Keratinocyte (primary cell): ENCODE results near the gene TRAF5. TPM values are rescaled to one million over a fixed set of nuclear protein-coding genes. Genes with fewer than 3 reads are reported as not detected.

Experiments
- DNase-seq: peaks from one replicate; pipeline ENCODE4 v3.0.0-alpha.2; 2011; ENCODE audit warnings: low read depth, missing footprints, low spot score
- FAIRE-seq: peaks from 2 replicates; lab custom pipeline; 2011; peaks lifted over from hg19 to GRCh38; lab: Jason Lieb, UNC
- H2AFZ ChIP-seq: 2 replicates; pipeline ENCODE4 v1.6.0; 2012; ENCODE audit warnings: low read length, control low read depth, inconsistent platforms; ENCODE audit not compliant: control insufficient read depth
- H3K27ac ChIP-seq: 2 replicates; pipeline ENCODE4 v1.5.1; 2011; ENCODE audit warnings: low read length; ENCODE audit not compliant: control insufficient read depth, insufficient read depth
- H3K27me3 ChIP-seq: 3 replicates; pipeline ENCODE4 v1.6.0; 2011; ENCODE audit warnings: low read length; ENCODE audit not compliant: control insufficient read depth, insufficient read depth; ENCODE audit errors: extremely low read depth
- H3K36me3 ChIP-seq, 2 experiments: 2 replicates in 1 of 2; 3 replicates in 1 of 2; pipeline ENCODE4 v1.5.1; 2011; ENCODE audit warnings: low read length in 2 of 2, mild to moderate bottlenecking in 1 of 2; ENCODE audit not compliant: control insufficient read depth in 2 of 2, insufficient read depth in 2 of 2; ENCODE audit errors: extremely low read depth in 1 of 2
- H3K4me1 ChIP-seq: 3 replicates; pipeline ENCODE4 v1.5.1; 2011; ENCODE audit warnings: low read length; ENCODE audit not compliant: control insufficient read depth, insufficient read depth; ENCODE audit errors: extremely low read depth
- H3K4me2 ChIP-seq: 3 replicates; pipeline ENCODE4 v1.6.0; 2011; ENCODE audit warnings: low read depth, low read length; ENCODE audit not compliant: control insufficient read depth, insufficient read depth; ENCODE audit errors: extremely low read depth
- H3K4me3 ChIP-seq, 3 experiments: fragments of 200-600 bp in 1 of 3; sonication (generic) in 1 of 3; 2 replicates in 2 of 3; 3 replicates in 1 of 3; pipeline ENCODE4 v1.5.1; 2011 to 2016; ENCODE audit warnings: low read length in 3 of 3, mild to moderate bottlenecking in 3 of 3, control low read depth in 2 of 3, inconsistent platforms in 1 of 3, low read depth in 1 of 3, mixed read lengths in 1 of 3, mixed run types in 1 of 3, moderate library complexity in 1 of 3; ENCODE audit not compliant: control insufficient read depth in 2 of 3, insufficient read depth in 2 of 3; ENCODE audit errors: extremely low read depth in 1 of 3
- H3K79me2 ChIP-seq: 2 replicates; pipeline ENCODE4 v1.6.0; 2012; ENCODE audit warnings: low read length; ENCODE audit not compliant: control insufficient read depth, insufficient read depth
- H3K9ac ChIP-seq: 3 replicates; pipeline ENCODE4 v1.6.0; 2011; ENCODE audit warnings: low read length; ENCODE audit not compliant: control insufficient read depth, insufficient read depth; ENCODE audit errors: extremely low read depth
- H3K9me1 ChIP-seq: 3 replicates; pipeline ENCODE4 v1.6.0; 2011; ENCODE audit warnings: low read length; ENCODE audit not compliant: control insufficient read depth, insufficient read depth; ENCODE audit errors: extremely low read depth
- H3K9me3 ChIP-seq: 2 replicates; pipeline ENCODE4 v1.5.1; 2012; ENCODE audit warnings: low read depth, low read length; ENCODE audit not compliant: control insufficient read depth
- H4K20me1 ChIP-seq: 3 replicates; pipeline ENCODE4 v1.6.0; 2011; ENCODE audit warnings: low read length; ENCODE audit not compliant: control insufficient read depth, insufficient read depth; ENCODE audit errors: extremely low read depth
- CTCF ChIP-seq, 3 experiments: IDR thresholded peaks in 1 of 3; conservative IDR thresholded peaks in 1 of 3; optimal IDR thresholded peaks in 1 of 3; 2 replicates in 2 of 3; 3 replicates in 1 of 3; pipeline versions ENCODE3 to v1.5.1; 2011; ENCODE audit warnings: low read length in 3 of 3, mild to moderate bottlenecking in 3 of 3, moderate library complexity in 2 of 3, control low read depth in 1 of 3, inconsistent platforms in 1 of 3; ENCODE audit not compliant: insufficient read depth in 2 of 3; ENCODE audit errors: extremely low read depth in 1 of 3
- EZH2 ChIP-seq: IDR thresholded peaks from one replicate; pipeline ENCODE4 v1.6.1; 2012; ENCODE audit warnings: inconsistent platforms, mild to moderate bottlenecking, low read length, moderate library complexity
- dilution Hi-C: fragments of 300-500 bp; cut with MboI; formaldehyde crosslinking; loops from one replicate; pipeline ENCODE4 v1.7.0; 2020; ENCODE audit warnings: low sequenced_read_pairs; ENCODE audit not compliant: extremely low pct_ligation_motif_present
- polyA plus RNA-seq, 5 experiments: library from polyadenylated mRNA; depleted of rRNA in 3 of 5; stranded (reverse) in 3 of 5; stranded (forward) in 1 of 5; unstranded in 1 of 5; fragments of >200 nt; gene quantifications; 1 replicate in 1 of 5; 2 replicates in 3 of 5; 3 replicates in 1 of 5; pipeline versions ENCODE4 v1.2.1 to v1.2.3, GENCODE V29; 2011 to 2012; ENCODE audit warnings: missing spikeins in 2 of 5, low read depth in 1 of 5, low replicate concordance in 1 of 5

Gene TRAF5
- polyA plus RNA-seq, 1 donor (not counting 4 experiments of a cell fraction or from before 2014, with no cell fraction given): 2.1 TPM

- DNase-seq (no peak), FAIRE-seq (no peak)
- H3K9me1 ChIP-seq: no peaks in the 10 kb centered on the region
- H3K27me3 ChIP-seq: no peaks in the 10 kb centered on the region
- no peaks in the 10 kb centered on the region for H3K79me2 ChIP-seq
- H3K4me3 ChIP-seq: no peak overlapping the region
- no peaks in the 10 kb centered on the region for H3K36me3 ChIP-seq
- no peaks in the 10 kb centered on the region for H3K9me3 ChIP-seq
- H3K9ac ChIP-seq: no peak overlapping the region
- H3K27ac ChIP-seq: no peak overlapping the region
- dilution Hi-C loops: no loop called here
- H3K4me2 ChIP-seq: no peak overlapping the region
- no peak for TF ChIP-seq CTCF (optimal IDR thresholded peaks at IDR 0.05 in 1 of 3, IDR thresholded peaks at IDR 0.05 in 1 of 3, conservative IDR thresholded peaks at IDR 0.05 in 1 of 3; ENCODE audit: extremely low read depth in 1 of 3, insufficient read depth in 2 of 3, low read length in 3 of 3)
- TF ChIP-seq EZH2: no peak
- no peak overlapping the region for H2AFZ ChIP-seq
- no peaks in the 10 kb centered on the region for H3K4me1 ChIP-seq
- H4K20me1 ChIP-seq: no peaks in the 10 kb centered on the region
Observed at GRCh38 chr1:211344152-211344618, 17.6 kb downstream of the TRAF5 start.

GRCh38 chr1:211345719-211346118 lies 19.1 kb downstream of the TRAF5 start:
- no peaks in the 10 kb centered on the region for H4K20me1 ChIP-seq
- no peak for TF ChIP-seq EZH2
- TF ChIP-seq CTCF (optimal IDR thresholded peaks at IDR 0.05 in 1 of 3, IDR thresholded peaks at IDR 0.05 in 1 of 3, conservative IDR thresholded peaks at IDR 0.05 in 1 of 3; ENCODE audit: extremely low read depth in 1 of 3, insufficient read depth in 2 of 3, low read length in 3 of 3): no peak
- H3K79me2 ChIP-seq: no peaks in the 10 kb centered on the region
- dilution Hi-C loops: no loop called here
- H3K9ac ChIP-seq: no peak overlapping the region
- no peak for DNase-seq
- no peaks in the 10 kb centered on the region for H3K4me1 ChIP-seq
- H3K4me2 ChIP-seq: no peak overlapping the region
- H3K9me1 ChIP-seq: no peaks in the 10 kb centered on the region
- no peaks in the 10 kb centered on the region for H3K27me3 ChIP-seq
- no peak overlapping the region for H3K4me3 ChIP-seq
- no peaks in the 10 kb centered on the region for H3K36me3 ChIP-seq
- H3K27ac ChIP-seq: no peak overlapping the region
- FAIRE-seq: no peak
- H2AFZ ChIP-seq: no peak overlapping the region
- H3K9me3 ChIP-seq: no peaks in the 10 kb centered on the region
